ENCODE data around the gene STRA6.

Gene STRA6, protein sequence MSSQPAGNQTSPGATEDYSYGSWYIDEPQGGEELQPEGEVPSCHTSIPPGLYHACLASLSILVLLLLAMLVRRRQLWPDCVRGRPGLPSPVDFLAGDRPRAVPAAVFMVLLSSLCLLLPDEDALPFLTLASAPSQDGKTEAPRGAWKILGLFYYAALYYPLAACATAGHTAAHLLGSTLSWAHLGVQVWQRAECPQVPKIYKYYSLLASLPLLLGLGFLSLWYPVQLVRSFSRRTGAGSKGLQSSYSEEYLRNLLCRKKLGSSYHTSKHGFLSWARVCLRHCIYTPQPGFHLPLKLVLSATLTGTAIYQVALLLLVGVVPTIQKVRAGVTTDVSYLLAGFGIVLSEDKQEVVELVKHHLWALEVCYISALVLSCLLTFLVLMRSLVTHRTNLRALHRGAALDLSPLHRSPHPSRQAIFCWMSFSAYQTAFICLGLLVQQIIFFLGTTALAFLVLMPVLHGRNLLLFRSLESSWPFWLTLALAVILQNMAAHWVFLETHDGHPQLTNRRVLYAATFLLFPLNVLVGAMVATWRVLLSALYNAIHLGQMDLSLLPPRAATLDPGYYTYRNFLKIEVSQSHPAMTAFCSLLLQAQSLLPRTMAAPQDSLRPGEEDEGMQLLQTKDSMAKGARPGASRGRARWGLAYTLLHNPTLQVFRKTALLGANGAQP

DNA sequence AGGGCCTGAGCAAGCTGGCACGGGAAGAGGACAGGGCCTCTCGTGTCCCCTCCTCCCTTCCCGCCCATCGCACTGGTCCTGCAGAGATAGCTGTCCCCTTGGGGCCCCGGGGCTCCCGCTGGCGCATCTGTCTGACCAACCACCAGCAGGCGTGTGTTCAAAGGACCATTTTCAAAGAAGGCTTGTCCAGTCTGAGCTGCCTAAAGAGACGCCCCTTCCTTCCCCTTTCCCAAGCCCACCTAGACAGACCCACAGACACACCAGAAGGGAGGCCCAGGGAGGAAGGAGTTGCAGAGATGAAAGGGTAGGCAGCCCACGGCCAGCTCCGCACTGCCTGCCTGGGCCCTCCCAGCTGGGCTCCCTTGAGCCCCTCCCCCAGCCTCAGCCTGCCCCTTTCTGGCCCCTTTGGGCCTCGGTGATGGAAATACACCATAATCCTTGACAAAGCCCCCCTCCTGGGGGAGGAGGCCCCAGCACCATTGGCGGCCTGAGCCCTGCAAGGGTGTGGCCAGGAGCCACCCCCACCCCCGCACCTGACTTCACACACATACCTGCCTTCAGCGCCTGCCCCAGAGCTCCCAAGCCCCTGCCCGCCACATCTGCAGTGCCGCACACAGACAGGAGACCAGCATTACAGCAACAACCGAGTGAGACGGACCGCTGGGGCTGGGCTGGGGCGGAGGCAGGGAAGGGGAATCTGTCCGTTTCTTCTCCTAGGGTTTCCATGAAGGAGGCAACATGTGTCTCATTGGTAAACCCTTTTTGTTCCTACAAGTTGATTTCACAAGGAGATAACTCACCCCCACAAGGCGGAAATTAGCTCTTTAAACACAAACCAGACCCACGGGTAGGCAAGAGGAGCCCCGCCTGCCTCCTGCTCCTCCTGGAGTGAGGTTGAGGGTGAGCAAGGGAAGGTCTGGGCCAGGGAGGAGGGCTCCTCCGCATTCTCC, at the start of gene STRA6:
Gene STRA6, minus strand, starts transcription at position 336 of the 950 bp plus-strand sequence. CDS start 520 bp downstream, outside the sequence.
- DNase-seq: no peak

DNA sequence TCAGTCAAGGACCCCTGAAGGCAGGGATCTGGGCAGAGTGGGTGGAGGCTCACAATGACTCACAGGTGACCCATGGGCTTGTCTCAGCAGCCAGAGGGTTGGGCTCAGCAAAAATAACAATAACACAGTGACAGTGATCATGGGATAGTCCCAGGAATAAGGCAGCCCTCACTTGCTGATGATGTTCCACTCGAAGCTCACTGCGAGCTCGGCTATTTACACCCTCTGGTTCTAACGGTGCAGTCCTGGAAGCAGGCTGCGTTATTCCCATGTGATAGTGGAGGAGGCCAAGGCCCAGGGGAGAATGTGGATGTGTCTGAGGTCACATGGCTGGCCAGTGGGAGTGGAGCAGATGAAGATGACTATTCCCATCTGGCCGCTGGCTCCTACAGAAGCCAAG, 49.7 kb upstream of the STRA6 start:
- no peak for DNase-seq

DNA sequence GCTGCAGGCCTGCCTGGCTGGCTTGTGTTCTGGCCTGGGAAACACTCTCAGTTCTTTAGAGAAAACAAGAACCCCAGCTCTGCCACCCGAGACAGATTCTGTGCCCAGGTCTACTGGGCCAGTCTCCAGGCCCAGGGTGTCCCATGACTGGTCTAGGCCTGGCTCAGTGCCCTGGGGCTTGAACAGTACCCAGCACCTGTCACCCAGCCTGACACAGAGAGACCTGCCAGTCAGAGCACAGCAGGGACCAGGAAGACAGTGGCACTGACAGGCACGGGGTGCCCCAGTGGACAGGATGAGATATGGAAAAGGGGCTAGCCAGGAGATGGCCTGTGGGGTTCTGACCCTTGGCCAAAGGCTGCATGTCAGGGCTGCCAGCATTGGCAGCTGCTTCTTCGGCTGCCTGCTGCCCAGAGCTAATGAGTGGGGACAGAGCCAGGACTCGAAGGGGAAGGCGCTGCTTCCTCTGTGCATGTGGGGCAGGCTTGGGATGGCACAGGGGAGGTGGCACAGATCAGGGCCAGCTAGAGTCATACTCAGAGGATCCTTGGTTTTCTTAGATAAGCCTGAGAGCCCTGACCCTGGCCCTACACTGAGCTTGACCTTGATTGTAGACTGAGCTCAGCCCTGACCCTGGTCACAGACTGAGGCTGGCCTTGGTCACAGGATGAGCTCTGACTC, 48.7 kb upstream of the STRA6 start:
- no peak for DNase-seq

DNA sequence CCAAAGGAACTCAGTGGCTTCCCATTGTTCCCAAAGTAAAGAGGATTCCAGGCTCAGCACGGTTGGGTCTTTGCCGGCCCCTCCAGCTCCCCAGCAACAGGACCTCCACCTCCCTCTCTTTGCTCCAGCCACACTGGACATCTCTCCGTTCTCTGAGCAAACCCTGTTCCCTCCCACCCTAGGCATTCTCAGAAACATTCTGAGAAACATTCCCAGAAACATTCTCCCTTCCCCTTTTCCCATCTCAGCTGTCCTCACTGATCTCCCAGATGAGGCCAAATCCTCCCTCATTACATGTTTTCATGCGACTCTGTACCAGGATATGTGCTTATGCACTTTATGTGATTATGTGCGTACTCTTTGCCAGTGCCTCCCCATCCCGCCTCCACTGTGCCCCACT, 47.7 kb upstream of the STRA6 start:
- no peak for DNase-seq

DNA sequence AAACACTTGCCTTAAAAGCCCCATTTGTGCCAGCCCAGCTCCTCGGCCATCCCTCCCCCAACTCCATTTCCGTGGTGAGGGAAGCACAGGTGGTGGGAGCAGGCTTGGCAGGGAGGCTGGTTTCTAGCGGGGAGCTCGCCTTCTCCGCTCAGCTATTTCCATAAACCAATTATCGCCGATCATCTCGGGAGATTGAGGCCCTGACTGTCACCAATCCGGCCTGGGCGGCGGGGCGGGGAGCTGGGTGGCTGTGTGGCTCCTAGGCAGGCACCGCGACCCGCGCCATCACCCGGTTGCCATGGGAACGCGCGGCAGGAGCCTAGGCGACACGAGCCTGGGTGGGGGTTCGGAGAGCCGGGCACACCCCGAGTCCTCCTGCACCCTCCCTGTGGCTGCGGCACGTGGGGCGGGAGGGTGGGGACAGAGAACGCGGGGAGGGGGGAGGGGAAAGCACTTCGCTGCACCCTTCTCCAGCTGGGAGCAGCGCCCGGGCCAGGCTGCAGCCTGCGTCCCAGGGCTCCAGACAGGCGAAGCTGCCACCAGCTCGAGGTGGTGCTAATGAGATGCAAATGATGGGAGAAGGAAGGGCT, 42.9 kb upstream of the STRA6 start:
- no peak for DNase-seq

DNA sequence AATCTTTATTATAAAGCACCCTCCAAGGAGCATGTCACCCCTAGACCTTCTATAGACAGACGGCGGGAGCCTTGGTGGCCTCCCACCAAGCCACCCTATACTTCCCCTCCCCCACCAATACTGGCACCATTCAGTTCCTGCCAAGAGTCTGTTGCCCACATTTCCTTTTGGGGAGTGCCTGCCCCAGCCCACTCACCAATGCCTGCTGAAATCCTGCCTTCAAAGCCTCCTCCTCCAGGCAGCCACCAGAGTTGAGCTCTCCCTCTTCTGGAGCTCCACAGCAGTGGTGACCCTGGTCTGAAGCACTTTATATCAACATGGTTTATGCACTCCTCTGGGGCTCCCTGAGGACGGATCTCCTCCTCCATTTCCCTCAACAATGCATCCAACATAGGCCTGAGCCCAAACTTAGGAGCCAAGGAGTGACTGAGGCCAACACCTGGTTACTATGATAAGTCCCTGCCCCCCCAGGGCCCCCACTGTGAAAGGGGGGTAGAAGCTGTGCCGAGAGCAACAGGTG, 42.3 kb upstream of the STRA6 start:
- DNase-seq: no peak

DNA sequence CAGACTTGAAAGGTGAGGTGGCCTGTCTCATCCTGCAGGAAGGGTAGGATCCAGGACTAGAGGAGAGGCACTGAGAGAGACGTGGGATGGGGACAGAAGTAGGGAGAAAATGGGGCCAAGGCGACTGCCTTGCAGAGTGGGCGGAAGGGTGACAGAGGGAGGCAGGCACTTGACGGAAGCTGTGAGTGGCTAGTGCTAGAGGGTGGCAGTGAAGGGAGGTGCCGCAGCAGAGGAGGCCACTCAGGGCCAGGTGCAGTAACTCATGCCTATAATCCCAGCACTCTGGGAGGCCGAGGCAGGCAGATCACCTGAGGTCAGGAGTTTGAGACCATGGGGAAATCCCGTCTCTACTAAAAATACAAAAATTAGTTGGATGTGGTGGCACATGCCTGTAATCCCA, 40.8 kb upstream of the STRA6 start:
- no peak for DNase-seq

DNA sequence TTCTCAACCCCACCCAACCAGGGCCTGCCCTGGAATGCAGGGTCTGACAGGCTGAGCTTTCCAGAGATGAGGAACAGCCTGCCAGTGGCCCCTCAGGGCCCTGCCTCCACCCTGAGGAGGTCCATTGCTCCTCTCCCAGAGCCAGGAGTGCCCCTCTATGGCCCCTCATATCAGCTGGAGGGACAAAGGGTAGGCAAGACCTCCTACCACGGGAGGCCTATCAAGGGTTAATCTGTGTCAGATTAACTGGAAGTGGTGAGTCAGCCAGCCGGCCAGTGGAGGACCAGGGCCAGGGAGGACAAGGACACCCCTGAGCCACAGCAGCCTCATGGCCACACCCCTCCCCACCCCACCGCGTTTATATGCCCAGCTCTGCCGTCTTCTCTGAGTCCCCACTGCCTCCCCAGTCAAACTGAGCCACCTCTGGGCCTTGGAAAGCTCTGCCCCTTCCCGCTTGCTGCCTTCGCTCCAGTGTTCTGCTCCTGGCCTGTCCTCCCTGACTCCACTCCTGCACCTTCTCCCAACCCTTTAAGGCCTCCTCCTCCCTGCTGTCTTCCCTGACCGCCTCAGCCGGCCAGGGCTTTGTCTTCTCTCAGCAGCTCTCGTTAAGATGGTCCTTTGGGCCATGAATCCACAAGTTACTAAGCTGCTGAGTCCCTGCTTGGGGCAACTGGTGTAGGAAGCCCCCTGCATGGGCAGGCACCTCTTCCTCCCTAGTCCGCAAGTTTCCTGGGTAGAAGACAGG, 40.0 kb upstream of the STRA6 start:
- DNase-seq: no peak

DNA sequence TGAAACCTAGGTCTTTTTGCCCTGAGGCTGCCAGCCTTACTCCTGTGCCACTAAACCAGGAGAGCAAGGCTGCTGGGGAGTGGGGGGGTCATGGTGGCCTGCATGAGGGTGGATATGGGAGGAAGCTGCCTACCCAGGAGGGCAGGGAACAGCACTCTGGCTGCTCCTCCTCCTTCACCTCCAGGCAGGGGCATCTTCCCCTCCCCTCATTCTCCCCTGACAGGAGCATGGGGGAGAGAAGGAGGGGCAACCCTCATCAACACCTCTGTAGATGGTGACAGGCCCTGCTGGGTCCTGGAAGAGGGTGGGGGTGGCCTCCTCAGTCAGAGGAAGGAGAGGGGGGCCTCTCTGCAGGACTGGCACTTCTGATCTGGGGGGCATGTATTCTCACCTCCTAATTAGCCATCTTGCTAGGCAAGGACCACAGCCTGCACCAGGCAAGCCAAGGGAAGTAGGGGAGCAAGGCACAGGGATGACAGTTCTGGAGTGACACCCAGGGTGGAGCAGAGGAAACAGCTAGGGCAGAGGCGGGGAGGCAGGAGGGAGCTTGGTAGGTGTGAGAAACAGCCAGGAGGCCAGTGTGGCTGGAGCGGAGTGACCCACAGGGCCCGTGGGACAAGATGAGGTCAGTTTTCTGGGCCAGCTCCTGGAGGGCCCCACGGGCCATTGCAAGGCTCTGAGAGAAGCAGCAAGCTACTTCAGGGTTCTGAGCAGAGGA, 38.5 kb upstream of the STRA6 start:
- no peak for DNase-seq

DNA sequence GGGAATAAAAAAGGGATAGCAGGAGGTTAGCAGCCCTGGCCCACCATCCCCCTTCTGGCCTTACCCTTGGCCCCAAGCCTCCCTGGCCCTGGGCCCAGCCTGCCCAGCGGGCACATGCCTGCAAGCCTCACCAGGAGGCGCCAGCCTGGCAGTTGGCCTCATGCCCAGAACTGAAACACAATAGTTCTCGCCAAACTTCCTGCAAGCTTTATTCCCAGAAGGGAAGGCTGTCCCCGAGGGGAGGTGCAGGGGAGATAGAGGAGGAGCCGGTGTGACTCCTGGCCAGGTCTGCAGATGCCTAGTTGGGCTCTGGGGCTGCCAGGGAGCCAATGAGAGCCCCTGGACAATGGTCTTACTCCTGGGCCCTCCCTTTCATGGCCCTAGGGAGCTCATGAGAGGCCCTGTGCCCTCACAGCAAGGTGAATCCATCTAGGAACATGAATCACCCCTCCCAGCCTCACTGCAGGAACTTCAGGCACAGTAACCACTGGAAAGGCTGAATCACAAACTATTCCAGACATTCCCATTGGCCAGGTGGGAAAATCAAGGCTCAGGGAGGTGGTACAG, 37.5 kb upstream of the STRA6 start:
- DNase-seq: no peak

DNA sequence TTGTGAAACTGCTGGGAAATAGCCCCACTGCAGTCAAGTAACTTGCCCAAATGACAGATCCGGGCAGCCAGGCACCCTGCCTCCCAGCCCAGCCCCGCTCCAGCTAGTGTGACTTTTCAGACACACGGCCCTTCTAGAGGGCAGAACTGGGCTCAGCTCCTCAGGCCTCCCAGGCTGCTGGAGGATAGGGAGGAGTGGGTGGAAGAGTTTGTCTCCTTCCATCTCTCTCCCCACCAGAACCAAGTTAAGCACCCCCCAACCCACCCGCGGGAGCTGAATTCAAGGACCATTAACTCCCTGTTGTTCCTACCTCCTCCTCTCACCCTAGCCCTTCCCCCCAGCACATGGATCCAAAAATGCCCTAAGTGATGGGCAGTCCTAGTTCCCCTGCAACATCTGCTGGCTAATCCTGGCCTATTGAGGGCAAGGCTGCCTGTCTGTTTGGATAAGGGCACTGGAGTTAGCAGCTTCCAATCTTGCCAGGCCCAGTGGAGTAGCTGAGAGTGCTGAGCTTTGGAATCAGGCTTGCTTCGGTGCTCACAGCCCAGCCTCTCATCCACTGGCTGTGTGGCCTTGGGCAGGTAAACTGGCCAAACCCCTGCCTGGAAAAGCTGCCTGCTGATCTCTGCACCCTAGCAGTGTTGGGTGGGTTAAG, 36.6 kb upstream of the STRA6 start:
- no peak for DNase-seq

DNA sequence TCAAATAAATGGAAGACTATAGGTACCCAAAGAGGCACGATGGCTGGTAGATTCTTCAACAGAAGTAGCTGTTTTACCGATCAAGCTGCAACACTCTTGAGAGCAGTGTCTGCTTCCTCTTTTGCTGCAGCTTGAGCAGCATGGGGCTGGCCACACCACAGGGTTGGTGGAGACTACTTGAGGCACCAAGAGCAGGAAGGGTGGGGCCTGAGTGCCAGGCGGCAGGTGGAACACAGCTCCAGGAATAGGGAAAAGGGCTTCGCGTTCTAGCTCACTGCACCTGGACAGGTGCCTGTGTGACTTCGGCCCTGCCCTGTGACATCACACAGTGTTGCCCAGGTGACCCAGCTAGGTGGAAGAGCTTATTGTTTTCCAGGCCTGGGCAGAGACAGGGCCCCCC, 33.4 kb upstream of the STRA6 start, which contains the start of gene CCDC33:
Gene CCDC33, plus strand, starts transcription at position 365 of the 400 bp plus-strand sequence. CDS start 394 bp downstream, outside the sequence.
- DNase-seq: peak; percentile 54

DNA sequence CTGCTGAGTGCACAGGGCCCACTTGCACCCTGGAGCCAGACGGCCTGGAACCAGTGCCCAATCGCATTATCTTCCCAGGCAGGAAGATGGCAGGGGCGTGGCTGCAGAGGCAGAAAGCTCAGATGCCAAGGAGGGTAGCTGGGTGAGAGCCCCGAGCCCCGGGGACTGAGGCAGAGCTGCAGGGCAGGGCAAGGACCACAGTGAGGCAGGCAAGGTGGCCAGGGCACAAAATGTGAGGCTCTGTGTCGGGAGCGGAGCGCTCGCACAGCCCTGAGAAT, 31.9 kb upstream of the STRA6 start:
- no peak for DNase-seq

DNA sequence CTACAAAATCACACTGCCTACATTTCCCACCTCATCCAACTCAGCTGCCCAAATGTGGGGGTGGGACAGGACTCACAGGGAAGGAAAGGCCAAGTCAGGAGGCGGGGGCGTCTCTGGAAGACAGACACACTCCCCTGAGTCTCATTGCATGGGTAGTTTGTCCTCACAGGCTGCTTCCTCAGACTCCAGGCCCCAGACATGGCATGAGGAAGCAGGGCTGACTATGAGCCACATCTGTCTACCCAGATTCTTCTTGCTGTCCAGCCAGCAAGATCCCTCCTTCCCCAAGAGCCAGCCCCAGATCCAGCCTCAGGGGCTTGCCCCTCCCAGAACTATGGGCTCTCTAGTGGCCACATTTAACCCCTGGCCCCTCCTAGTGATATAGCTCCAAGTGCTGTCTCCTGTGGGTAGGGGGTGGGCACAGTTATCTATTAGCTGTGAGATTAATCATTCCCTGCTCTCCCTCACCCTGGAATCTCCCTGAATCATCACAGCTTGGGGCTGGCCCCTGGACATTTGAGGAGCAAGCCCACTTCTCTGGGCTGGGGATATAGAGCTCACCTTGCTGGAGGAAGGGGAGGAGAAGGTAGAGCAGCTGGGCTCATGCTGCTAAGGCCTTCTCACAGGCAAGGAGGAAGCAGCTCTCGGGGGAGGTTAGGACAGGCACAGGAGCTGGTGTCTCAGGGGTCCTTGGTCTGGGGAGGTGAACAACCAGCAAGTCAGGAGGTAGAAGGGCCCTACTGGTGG, 31.4 kb upstream of the STRA6 start:
- no peak for DNase-seq

DNA sequence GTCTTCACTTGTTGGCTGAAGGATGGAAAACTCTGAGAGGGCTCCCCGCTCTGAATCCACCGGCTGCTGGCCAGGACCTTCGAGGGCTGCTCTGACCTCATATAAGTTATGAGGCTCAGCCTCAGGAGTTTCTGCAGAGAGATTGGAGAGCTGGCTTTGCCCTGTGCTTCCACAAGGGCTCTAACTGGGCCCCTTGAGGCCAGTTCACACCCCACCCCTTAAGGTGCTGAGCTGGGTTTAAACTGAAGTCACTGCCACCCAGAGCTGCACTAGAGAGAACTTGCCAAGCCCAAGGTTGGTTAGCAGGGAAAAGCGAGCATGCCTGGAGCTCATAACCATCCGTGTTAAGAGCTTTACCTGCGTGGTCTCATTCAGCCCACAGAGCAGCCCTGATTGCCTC, 30.8 kb upstream of the STRA6 start:
- DNase-seq: no peak

DNA sequence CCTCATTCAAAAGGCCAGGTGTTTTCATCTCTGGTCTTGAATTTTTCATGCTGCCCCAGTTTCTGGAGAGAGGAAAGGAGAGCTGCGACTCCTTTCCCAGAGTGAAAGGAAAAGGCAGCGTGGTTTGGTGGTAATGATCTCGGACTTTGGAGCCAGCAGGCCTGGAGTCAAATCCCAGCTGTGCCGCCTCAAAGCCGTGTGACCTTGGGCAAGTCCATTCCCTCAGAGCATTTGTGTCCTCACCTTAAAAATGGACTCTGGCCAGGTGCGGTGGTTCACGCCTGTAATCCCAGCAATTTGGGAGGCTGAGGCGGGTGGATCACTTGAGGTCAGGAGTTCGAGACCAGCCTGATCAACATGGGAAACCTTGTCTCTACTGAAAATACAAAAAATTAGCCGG, 28.9 kb upstream of the STRA6 start:
- DNase-seq: no peak

DNA sequence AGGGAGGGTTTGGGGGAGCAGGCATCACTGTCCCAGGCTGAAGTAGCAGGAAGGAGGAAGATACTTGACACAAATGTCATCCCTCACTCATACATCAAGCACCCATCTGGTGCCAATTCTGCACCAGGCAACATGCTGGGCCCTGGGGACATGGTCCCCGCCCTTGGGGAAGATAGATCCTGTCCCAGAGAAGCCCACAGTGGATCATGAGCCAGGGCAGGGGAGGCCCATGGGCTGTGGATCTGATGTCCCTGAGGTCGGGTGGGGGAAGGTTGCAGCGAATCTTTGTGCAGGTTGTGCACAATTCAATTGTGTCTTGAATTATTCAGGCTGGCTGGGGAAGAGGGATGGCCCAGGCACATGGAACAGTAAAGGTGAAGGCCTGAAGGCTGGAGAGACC, 27.1 kb upstream of the STRA6 start:
- no peak for DNase-seq

DNA sequence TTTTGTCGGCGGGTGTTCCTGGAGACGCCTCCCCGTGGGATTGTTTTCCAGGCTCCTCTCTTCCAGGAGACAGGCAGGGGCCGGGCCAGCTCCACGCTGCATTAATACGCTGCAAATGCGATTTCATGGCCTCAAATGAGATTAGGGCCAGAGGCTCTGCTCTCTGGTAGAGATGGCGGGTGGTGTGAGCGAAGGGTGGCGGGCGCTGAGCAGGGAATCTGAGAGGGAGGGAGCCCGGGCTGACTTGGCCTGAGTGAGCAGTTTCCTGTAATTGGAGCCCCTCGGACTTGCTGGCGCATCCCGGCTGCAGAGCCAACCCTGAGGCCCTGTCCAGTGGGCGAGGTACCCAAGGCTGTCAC, 26.1 kb upstream of the STRA6 start:
- DNase-seq: no peak

All from GDM1 (cell line).